H9 (cell line): ENCODE measurements around the gene NTMT2. TPM values are rescaled to one million over a fixed set of nuclear protein-coding genes. Genes with fewer than 3 reads are reported as not detected.

Experiments used
- DNase-seq: peaks from one replicate; pipeline ENCODE4 v3.0.0-alpha.2; 2017
- H2AFZ ChIP-seq: one replicate; pipeline ENCODE4 v1.6.1; 2013; ENCODE audit warnings: mild to moderate bottlenecking, low read length, control low read depth, moderate library complexity
- H2AK5ac ChIP-seq: 2 replicates; pipeline ENCODE4 v1.6.1; 2013; ENCODE audit warnings: low read length, control low read depth, mixed read lengths; ENCODE audit not compliant: insufficient read length
- H2BK120ac ChIP-seq: one replicate; pipeline ENCODE4 v1.6.1; 2013; ENCODE audit warnings: low read depth, mild to moderate bottlenecking, low read length, control low read depth, inconsistent platforms; ENCODE audit not compliant: poor library complexity, severe bottlenecking
- H2BK12ac ChIP-seq: 2 replicates; pipeline ENCODE4 v1.6.1; 2013; ENCODE audit warnings: low read length, control low read depth, mixed read lengths, low read depth; ENCODE audit not compliant: insufficient read length
- H2BK15ac ChIP-seq: 2 replicates; pipeline ENCODE4 v1.6.1; 2013; ENCODE audit warnings: low read depth, low read length, control low read depth
- H2BK20ac ChIP-seq: one replicate; pipeline ENCODE4 v1.6.1; 2013; ENCODE audit warnings: low read depth, mild to moderate bottlenecking, low read length, control low read depth, inconsistent platforms; ENCODE audit not compliant: poor library complexity, severe bottlenecking
- H2BK5ac ChIP-seq: 2 replicates; pipeline ENCODE4 v1.6.1; 2013; ENCODE audit warnings: low read length, control low read depth, mixed read lengths; ENCODE audit not compliant: insufficient read length
- H3K14ac ChIP-seq: 2 replicates; pipeline ENCODE4 v1.6.1; 2013; ENCODE audit warnings: low read length, control low read depth; ENCODE audit not compliant: insufficient read depth
- H3K18ac ChIP-seq: 2 replicates; pipeline ENCODE4 v1.6.1; 2013; ENCODE audit warnings: low read depth, mild to moderate bottlenecking, mixed read lengths, low read length, control low read depth; ENCODE audit not compliant: insufficient read length
- H3K23ac ChIP-seq: 2 replicates; pipeline ENCODE4 v1.6.1; 2013; ENCODE audit warnings: low read length, control low read depth, mixed read lengths, low read depth; ENCODE audit not compliant: insufficient read length
- H3K23me2 ChIP-seq: 2 replicates; pipeline ENCODE4 v1.6.1; 2013; ENCODE audit warnings: low read depth, mild to moderate bottlenecking, mixed read lengths, low read length, control low read depth; ENCODE audit not compliant: insufficient read length, poor library complexity, severe bottlenecking
- H3K27ac ChIP-seq: 2 replicates; pipeline ENCODE4 v1.5.1; 2013; ENCODE audit warnings: low read length, control low read depth, mixed read lengths, low read depth; ENCODE audit not compliant: insufficient read length
- H3K27me3 ChIP-seq: 2 replicates; pipeline ENCODE4 v1.6.1; 2013; ENCODE audit warnings: low read length, control low read depth, inconsistent platforms; ENCODE audit not compliant: insufficient read depth
- H3K4ac ChIP-seq: 2 replicates; pipeline ENCODE4 v1.6.1; 2013; ENCODE audit warnings: low read depth, mild to moderate bottlenecking, control low read depth, inconsistent platforms, low read length, moderate library complexity
- H3K4me1 ChIP-seq: 2 replicates; pipeline ENCODE4 v1.6.1; 2013; ENCODE audit warnings: low read length, control low read depth, inconsistent platforms; ENCODE audit not compliant: insufficient read depth
- H3K4me2 ChIP-seq: 2 replicates; pipeline ENCODE4 v1.6.1; 2013; ENCODE audit warnings: low read length, control low read depth, mixed read lengths; ENCODE audit not compliant: insufficient read length, insufficient read depth
- H3K56ac ChIP-seq: 2 replicates; pipeline ENCODE4 v1.6.1; 2013; ENCODE audit warnings: low read depth, mild to moderate bottlenecking, mixed read lengths, low read length, control low read depth; ENCODE audit not compliant: insufficient read length
- H3K79me1 ChIP-seq: 2 replicates; pipeline ENCODE4 v1.6.1; 2013; ENCODE audit warnings: low read depth, mild to moderate bottlenecking, moderate library complexity, low read length, control low read depth, inconsistent platforms; ENCODE audit not compliant: insufficient read depth, poor library complexity, severe bottlenecking
- H3K79me2 ChIP-seq: 2 replicates; pipeline ENCODE4 v1.6.1; 2013; ENCODE audit warnings: low read length, control low read depth, inconsistent platforms; ENCODE audit not compliant: insufficient read depth
- H3K9ac ChIP-seq: 2 replicates; pipeline ENCODE4 v1.6.1; 2013; ENCODE audit warnings: low read length, control low read depth, mixed read lengths; ENCODE audit not compliant: insufficient read length; ENCODE audit errors: extremely low read depth
- H3K9me3 ChIP-seq: one replicate; pipeline ENCODE4 v1.6.1; 2013; ENCODE audit warnings: low read depth, low read length, inconsistent platforms; ENCODE audit not compliant: control insufficient read depth
- H3T11ph ChIP-seq: one replicate; pipeline ENCODE4 v1.6.1; 2013; ENCODE audit warnings: mild to moderate bottlenecking, low read length, control low read depth, inconsistent platforms
- H4K20me1 ChIP-seq: one replicate; pipeline ENCODE4 v1.6.1; 2013; ENCODE audit not compliant: control insufficient read depth, insufficient read length, insufficient read depth
- H4K5ac ChIP-seq: 2 replicates; pipeline ENCODE4 v1.6.1; 2013; ENCODE audit warnings: low read depth, mild to moderate bottlenecking, mixed read lengths, low read length, control low read depth; ENCODE audit not compliant: insufficient read length
- H4K8ac ChIP-seq: replicated peaks from 2 replicates; pipeline ENCODE4 v1.6.1; 2013; ENCODE audit warnings: low read length, control low read depth, mixed read lengths, low read depth; ENCODE audit not compliant: insufficient read length
- H4K91ac ChIP-seq: 2 replicates; pipeline ENCODE4 v1.6.1; 2013; ENCODE audit warnings: low read depth, mild to moderate bottlenecking, moderate library complexity, mixed read lengths, low read length, control low read depth; ENCODE audit not compliant: insufficient read length
- H3K27ac Mint-ChIP-seq, 3 experiments: 2 replicates in 2 of 3; 3 replicates in 1 of 3; pipeline ENCODE4 v1.8.0; 2020 to 2021; ENCODE audit warnings: mixed read lengths in 3 of 3, mild to moderate bottlenecking in 1 of 3, moderate library complexity in 1 of 3
- H3K27me3 Mint-ChIP-seq: 2 replicates; pipeline ENCODE4 v1.8.0; 2021; ENCODE audit warnings: low read depth, mild to moderate bottlenecking, moderate library complexity, mixed read lengths
- H3K36me3 Mint-ChIP-seq, 3 experiments: 2 replicates in 2 of 3; 3 replicates in 1 of 3; pipeline ENCODE4 v1.8.0; 2020 to 2021; ENCODE audit warnings: low read depth in 3 of 3, mixed read lengths in 3 of 3; ENCODE audit not compliant: insufficient read depth in 1 of 3
- H3K4me1 Mint-ChIP-seq, 2 experiments: 2 replicates each; pipeline ENCODE4 v1.8.0; 2020; ENCODE audit warnings: mixed read lengths in 2 of 2
- H3K4me3 Mint-ChIP-seq, 2 experiments: 2 replicates in 1 of 2; 3 replicates in 1 of 2; pipeline ENCODE4 v1.8.0; 2020 to 2021; ENCODE audit warnings: mild to moderate bottlenecking in 2 of 2, mixed read lengths in 2 of 2, moderate library complexity in 1 of 2
- H3K9me3 Mint-ChIP-seq, 2 experiments: 2 replicates in 1 of 2; 3 replicates in 1 of 2; pipeline ENCODE4 v1.8.0; 2020; ENCODE audit warnings: mild to moderate bottlenecking in 2 of 2, mixed read lengths in 2 of 2, moderate library complexity in 1 of 2
- CTCF ChIP-seq: fragments of 200-600 bp; sonication (generic); conservative IDR thresholded peaks from 3 replicates; pipeline ENCODE4 v1.8.0; 2021; ENCODE audit warnings: antibody characterized with exemption, mild to moderate bottlenecking
- WGBS: extraction: QIAGEN DNeasy Blood & Tissue Kit; methylation state at CpG from one replicate; pipeline ENCODE4 v1.1.7; 2013; ENCODE audit warnings: missing lambda C conversion rate, low lambda C conversion rate, mixed read lengths; ENCODE audit not compliant: insufficient read length; ENCODE audit errors: extremely low coverage; 5-methylcytosine and 5-hydroxymethylcytosine counted together
- total RNA-seq: library from RNA; stranded (reverse); gene quantifications from 2 replicates; pipeline ENCODE4 v1.2.1, GENCODE V29; 2021

NTMT2 gene
- total RNA-seq, 1 experiment from 2014 or later, result 0.28 TPM

- H4K20me1 ChIP-seq, result no peaks in the 10 kb centered on the region
- no peak overlapping the region for H4K5ac ChIP-seq
- WGBS, result no CpG with 5 or more reads among the region's 7 CpGs
- H4K8ac ChIP-seq, result no peak overlapping the region
- no peak overlapping the region for H2BK20ac ChIP-seq
- no peak overlapping the region for H3K4me2 ChIP-seq
- H2AFZ ChIP-seq, result no peak overlapping the region
- H2BK120ac ChIP-seq, result no peak overlapping the region
- H3K4me1 ChIP-seq, result no peaks in the 10 kb centered on the region
- TF ChIP-seq CTCF, result no peak
- no peaks in the 10 kb centered on the region for H3K23me2 ChIP-seq
- Mint-ChIP-seq H3K36me3 (peaks cover 0 to 16% (median 5%) of the 10 kb centered on the region in 3 experiments; a peak in 3 of 7 replicates), H3K27me3 (no peaks in the 10 kb centered on the region), H3K9me3 (peaks cover 9 to 19% of the 10 kb centered on the region in 2 experiments), H3K4me1 (no peaks in the 10 kb centered on the region), H3K4me3 (no peak overlapping the region), H3K27ac (no peak overlapping the region)
- H3K27ac ChIP-seq, result no peak overlapping the region
- no peak for DNase-seq
- H3K23ac ChIP-seq, result no peak overlapping the region
- H3K56ac ChIP-seq, result no peak overlapping the region
- H3K14ac ChIP-seq, result no peak overlapping the region
- no peaks in the 10 kb centered on the region for H3K79me2 ChIP-seq
- H2AK5ac ChIP-seq, result no peak overlapping the region
- H3K9me3 ChIP-seq, result no peaks in the 10 kb centered on the region
- no peak overlapping the region for H3K4ac ChIP-seq
- H3T11ph ChIP-seq, result no peak overlapping the region
- no peaks in the 10 kb centered on the region for H3K27me3 ChIP-seq
- no peak overlapping the region for H2BK5ac ChIP-seq
- no peak overlapping the region for H4K91ac ChIP-seq
- H2BK12ac ChIP-seq, result no peak overlapping the region
- H3K9ac ChIP-seq, result no peak overlapping the region
- H3K18ac ChIP-seq, result no peak overlapping the region
- no peaks in the 10 kb centered on the region for H3K79me1 ChIP-seq
- no peak overlapping the region for H2BK15ac ChIP-seq
Observed at GRCh38 chr1:170174395-170174794, 28.6 kb downstream of the NTMT2 start.
